Nephron progenitor cell (in vitro differentiated cells): Measurements from ENCODE around the gene CHAC1.

Experiments used
- DNase-seq: peaks from one replicate; pipeline ENCODE4 v3.0.0; 2021
- H3K27ac Mint-ChIP-seq: 2 replicates; pipeline ENCODE4 v1.8.0; 2021; ENCODE audit warnings: mild to moderate bottlenecking, moderate library complexity, mixed read lengths
- H3K27me3 Mint-ChIP-seq: 2 replicates; pipeline ENCODE4 v1.8.0; 2021; ENCODE audit warnings: mild to moderate bottlenecking, low read depth, mixed read lengths; ENCODE audit not compliant: poor library complexity
- H3K36me3 Mint-ChIP-seq: 2 replicates; pipeline ENCODE4 v1.8.0; 2021; ENCODE audit warnings: low read depth, mixed read lengths
- H3K4me1 Mint-ChIP-seq: 2 replicates; pipeline ENCODE4 v1.8.0; 2021; ENCODE audit warnings: mixed read lengths
- H3K4me3 Mint-ChIP-seq: 2 replicates; pipeline ENCODE4 v1.8.0; 2021; ENCODE audit warnings: mild to moderate bottlenecking, moderate library complexity, mixed read lengths
- H3K9me3 Mint-ChIP-seq: 2 replicates; pipeline ENCODE4 v1.8.0; 2021; ENCODE audit warnings: mild to moderate bottlenecking, moderate library complexity, mixed read lengths
- TF ChIP-seq, protein P1 (sequence below): fragments of 200-600 bp; sonication (generic); IDR thresholded peaks from 2 replicates; pipeline ENCODE4 v1.5.0; 2021; ENCODE audit warnings: antibody characterized with exemption

Gene CHAC1

GRCh38 chr15:40942878-40943277, 10.4 kb upstream of the CHAC1 start:
- Mint-ChIP-seq H3K36me3 (no peaks in the 10 kb centered on the region), H3K27me3 (peaks cover 44% of the 10 kb centered on the region), H3K4me3 (peak overlapping the region; percentile 75), H3K27ac (no peak overlapping the region), H3K4me1 (peaks cover 39% of the 10 kb centered on the region), H3K9me3 (no peaks in the 10 kb centered on the region)
- DNase-seq, result no peak
- TF ChIP-seq, protein P1, sequence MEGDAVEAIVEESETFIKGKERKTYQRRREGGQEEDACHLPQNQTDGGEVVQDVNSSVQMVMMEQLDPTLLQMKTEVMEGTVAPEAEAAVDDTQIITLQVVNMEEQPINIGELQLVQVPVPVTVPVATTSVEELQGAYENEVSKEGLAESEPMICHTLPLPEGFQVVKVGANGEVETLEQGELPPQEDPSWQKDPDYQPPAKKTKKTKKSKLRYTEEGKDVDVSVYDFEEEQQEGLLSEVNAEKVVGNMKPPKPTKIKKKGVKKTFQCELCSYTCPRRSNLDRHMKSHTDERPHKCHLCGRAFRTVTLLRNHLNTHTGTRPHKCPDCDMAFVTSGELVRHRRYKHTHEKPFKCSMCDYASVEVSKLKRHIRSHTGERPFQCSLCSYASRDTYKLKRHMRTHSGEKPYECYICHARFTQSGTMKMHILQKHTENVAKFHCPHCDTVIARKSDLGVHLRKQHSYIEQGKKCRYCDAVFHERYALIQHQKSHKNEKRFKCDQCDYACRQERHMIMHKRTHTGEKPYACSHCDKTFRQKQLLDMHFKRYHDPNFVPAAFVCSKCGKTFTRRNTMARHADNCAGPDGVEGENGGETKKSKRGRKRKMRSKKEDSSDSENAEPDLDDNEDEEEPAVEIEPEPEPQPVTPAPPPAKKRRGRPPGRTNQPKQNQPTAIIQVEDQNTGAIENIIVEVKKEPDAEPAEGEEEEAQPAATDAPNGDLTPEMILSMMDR, result no peak

DNA sequence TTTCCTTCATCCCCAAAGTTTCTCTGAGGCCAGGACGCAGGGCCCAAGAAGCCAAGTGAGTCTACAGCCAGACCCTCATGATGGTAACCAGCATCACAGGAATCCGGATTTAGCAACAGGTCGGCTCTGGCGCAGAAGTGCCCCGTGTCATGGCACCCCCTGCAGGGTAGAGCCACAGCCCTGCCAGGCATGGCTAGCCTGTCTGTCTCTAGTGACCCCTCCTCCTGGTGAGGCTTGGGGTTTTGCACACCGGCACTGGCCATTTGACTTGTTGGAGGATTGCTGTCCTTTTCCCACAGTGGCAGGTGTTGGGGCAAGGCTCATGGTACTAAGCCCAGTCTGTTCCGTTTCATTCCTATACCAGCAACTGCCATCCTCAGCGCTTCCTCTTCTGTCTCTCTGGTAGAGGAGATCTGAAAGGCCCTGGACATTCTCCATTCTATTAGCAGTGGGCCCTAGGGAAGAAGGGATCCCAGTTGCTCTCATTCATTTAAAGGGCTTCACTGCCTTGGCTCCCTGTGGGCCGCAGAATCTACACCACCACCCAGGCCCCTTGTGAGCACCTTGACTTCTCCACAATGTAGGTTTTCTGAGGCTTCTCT, 9.4 kb upstream of the CHAC1 start:
- no peaks in the 10 kb centered on the region for H3K36me3 Mint-ChIP-seq
- H3K9me3 Mint-ChIP-seq, result no peaks in the 10 kb centered on the region
- no peak overlapping the region for H3K27ac Mint-ChIP-seq

DNA sequence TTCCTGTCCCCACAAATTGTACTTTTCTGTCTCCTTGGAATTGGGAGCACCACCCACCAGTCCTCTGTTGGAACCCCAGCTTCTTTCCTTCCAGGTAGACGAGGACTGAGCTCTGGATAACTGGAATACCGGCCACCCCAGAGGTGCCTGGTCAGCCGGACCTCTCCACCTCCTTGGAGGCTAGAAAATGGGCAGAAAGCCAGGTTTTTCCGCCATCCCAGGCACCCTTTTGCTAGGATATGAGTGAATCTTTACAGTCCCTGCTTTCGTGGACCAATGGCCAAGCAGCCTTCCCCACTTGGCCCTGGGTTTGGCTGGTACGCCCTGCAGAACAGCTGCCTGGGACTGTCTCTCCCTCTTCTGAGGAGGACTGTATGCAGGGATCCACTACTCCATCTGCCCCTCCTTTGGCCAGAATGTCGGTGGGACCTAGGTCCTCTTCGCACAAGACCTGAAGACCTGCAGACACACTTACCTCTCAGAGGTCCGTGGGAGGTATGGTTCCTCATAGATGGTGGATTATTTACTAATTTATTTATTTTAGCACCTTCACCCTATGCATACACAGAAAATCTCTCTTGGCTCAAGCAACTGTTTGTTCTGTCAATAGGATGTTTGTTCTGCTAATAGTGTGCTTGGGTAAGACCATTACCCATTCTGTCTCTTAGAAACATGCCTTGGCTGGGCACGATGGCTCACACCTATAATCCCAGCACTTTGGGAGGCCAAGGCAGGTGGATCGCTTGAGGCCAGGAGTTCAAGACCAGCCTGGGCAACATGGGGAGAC, 8.6 kb upstream of the CHAC1 start:
- H3K36me3 Mint-ChIP-seq, result no peaks in the 10 kb centered on the region
- H3K27me3 Mint-ChIP-seq, result peaks cover 42% of the 10 kb centered on the region
- H3K27ac Mint-ChIP-seq, result no peak overlapping the region
- TF ChIP-seq, protein P1, result no peak
- H3K9me3 Mint-ChIP-seq, result no peaks in the 10 kb centered on the region
- DNase-seq, result no peak
- H3K4me1 Mint-ChIP-seq, result peaks cover 28% of the 10 kb centered on the region
- H3K4me3 Mint-ChIP-seq, result no peak overlapping the region

More for the DNA sequence above, 9.4 kb upstream of the CHAC1 start:
- TF ChIP-seq, protein P1, result no peak
- no peak for DNase-seq
- H3K27me3 Mint-ChIP-seq, result peaks cover 39% of the 10 kb centered on the region
- H3K4me1 Mint-ChIP-seq, result peaks cover 36% of the 10 kb centered on the region
- no peak overlapping the region for H3K4me3 Mint-ChIP-seq

DNA sequence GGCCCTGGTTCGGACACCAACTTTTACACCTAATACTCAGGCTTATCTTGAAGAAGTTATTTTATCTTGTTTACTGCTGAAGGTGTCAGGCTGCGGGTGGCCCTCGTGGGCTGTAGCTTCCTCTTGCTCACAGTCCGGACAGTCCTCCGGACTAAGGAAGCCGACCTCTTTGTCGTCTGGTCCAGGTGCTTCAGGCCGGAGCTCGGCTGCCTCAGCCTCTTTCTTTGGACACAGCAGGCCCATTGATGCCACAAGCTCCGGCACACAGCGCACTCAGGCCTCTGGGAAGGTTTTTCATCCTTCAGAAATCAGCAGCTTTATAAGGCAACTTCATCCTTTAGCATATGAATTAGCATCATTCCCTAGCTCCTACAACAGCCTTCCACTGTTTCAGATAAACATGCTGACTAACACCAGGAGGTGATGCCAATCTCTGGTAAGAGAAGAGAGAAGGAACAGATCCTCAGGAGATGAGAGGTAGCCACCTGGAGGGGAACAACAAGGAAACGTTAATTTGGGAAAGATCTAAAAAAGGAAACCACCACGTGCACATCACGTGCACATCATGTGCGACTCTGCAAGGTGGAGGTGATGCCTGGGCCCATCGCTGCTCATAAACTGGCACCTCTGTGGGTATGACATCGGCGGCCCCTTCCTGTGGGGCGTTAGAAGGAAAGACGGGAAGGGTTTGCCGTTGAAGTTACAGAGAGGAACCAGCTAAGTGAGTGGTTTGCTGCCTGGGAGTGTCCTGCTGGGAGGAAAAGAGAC, 4.4 kb upstream of the CHAC1 start:
- no peak for DNase-seq
- Mint-ChIP-seq H3K9me3 (no peaks in the 10 kb centered on the region), H3K27ac (no peak overlapping the region), H3K4me3 (no peak overlapping the region), H3K4me1 (peaks cover 13% of the 10 kb centered on the region), H3K27me3 (peaks cover 45% of the 10 kb centered on the region), H3K36me3 (no peaks in the 10 kb centered on the region)
- TF ChIP-seq, protein P1, result no peak

GRCh38 chr15:40949756-40950207, 3.5 kb upstream of the CHAC1 start:
- H3K36me3 Mint-ChIP-seq, result no peaks in the 10 kb centered on the region
- no peak overlapping the region for H3K27ac Mint-ChIP-seq
- H3K4me3 Mint-ChIP-seq, result no peak overlapping the region
- no peaks in the 10 kb centered on the region for H3K9me3 Mint-ChIP-seq
- DNase-seq, result no peak
- H3K27me3 Mint-ChIP-seq, result peaks cover 46% of the 10 kb centered on the region
- TF ChIP-seq, protein P1, result no peak
- peaks cover 20% of the 10 kb centered on the region for H3K4me1 Mint-ChIP-seq
